PC-3 (cell line): ENCODE results near the gene KDSR. TPM values are rescaled to one million over a fixed set of nuclear protein-coding genes. Genes with fewer than 3 reads are reported as not detected.

Experiments used
- ATAC-seq: fragments of 200-7000 bp; cut with Tn5 transposase; 2 replicates; pipeline ENCODE4 v1.9.1; 2020; ENCODE audit warnings: mild to moderate bottlenecking, moderate library complexity
- BruUV-seq: library from RNA; stranded (reverse); fragments of 400-500 nt; replicated peaks from 2 replicates; lab custom pipeline; 2021; lab: Mats Ljungman, UMichigan
- CTCF ChIA-PET: fragments of 300-600 bp; sonication (Branson Sonifier 250); formaldehyde crosslinking; loops from one replicate; lab custom pipeline; 2022; ENCODE audit warnings: antibody characterized with exemption; lab: Charles Lee
- POLR2A ChIA-PET: fragments of 300-600 bp; sonication (Branson Sonifier 250); formaldehyde crosslinking; loops from one replicate; lab custom pipeline; 2022; ENCODE audit warnings: antibody characterized with exemption; ENCODE audit not compliant: unreplicated experiment; lab: Charles Lee
- DNase-seq: peaks from one replicate; pipeline ENCODE4 v3.0.0-alpha.2; 2015
- H2AFZ ChIP-seq: fragments of 300-600 bp; sonication (generic); 2 replicates; pipeline ENCODE4 v1.6.0; 2016; ENCODE audit warnings: antibody characterized with exemption, low read length
- H3F3A ChIP-seq: fragments of 300-600 bp; sonication (generic); one replicate; pipeline ENCODE4 v1.6.0; 2017; ENCODE audit warnings: antibody characterized with exemption, low read length, control low read depth, mild to moderate bottlenecking; ENCODE audit not compliant: unreplicated experiment
- H3K27ac ChIP-seq: fragments of 300-600 bp; sonication (generic); 2 replicates; pipeline ENCODE4 v1.5.1; 2016; ENCODE audit warnings: mild to moderate bottlenecking, low read length
- H3K27me3 ChIP-seq: fragments of 300-600 bp; sonication (generic); 2 replicates; pipeline ENCODE4 v1.6.1; 2016; ENCODE audit warnings: low read length, mixed read lengths
- H3K36me3 ChIP-seq: fragments of 300-600 bp; sonication (generic); 2 replicates; pipeline ENCODE4 v1.6.1; 2016; ENCODE audit warnings: low read depth, mixed run types, low read length, mixed read lengths
- H3K4me1 ChIP-seq: fragments of 300-600 bp; sonication (generic); 2 replicates; pipeline ENCODE4 v1.5.1; 2016; ENCODE audit warnings: low read length; ENCODE audit not compliant: insufficient read depth
- H3K4me2 ChIP-seq: fragments of 300-600 bp; sonication (generic); 2 replicates; pipeline ENCODE4 v1.6.0; 2016; ENCODE audit warnings: low read length
- H3K4me3 ChIP-seq: fragments of 300-600 bp; sonication (generic); 2 replicates; pipeline ENCODE4 v1.5.1; 2016; ENCODE audit warnings: mild to moderate bottlenecking, low read length, mixed read lengths
- H3K79me2 ChIP-seq: fragments of 300-600 bp; sonication (generic); 2 replicates; pipeline ENCODE4 v1.6.1; 2017; ENCODE audit warnings: low read length, mixed read lengths
- H3K9ac ChIP-seq: fragments of 300-600 bp; sonication (generic); 2 replicates; pipeline ENCODE4 v1.6.0; 2016; ENCODE audit warnings: mild to moderate bottlenecking, low read length
- H3K9me2 ChIP-seq: fragments of 300-600 bp; sonication (generic); replicated peaks from 2 replicates; pipeline ENCODE4 v1.6.1; 2016; ENCODE audit warnings: mixed run types, low read length, mixed read lengths
- H3K9me3 ChIP-seq: fragments of 300-600 bp; sonication (generic); 2 replicates; pipeline ENCODE4 v1.6.1; 2016; ENCODE audit warnings: low read length, mixed read lengths
- H4K20me1 ChIP-seq: fragments of 300-600 bp; sonication (generic); 2 replicates; pipeline ENCODE4 v1.6.1; 2016; ENCODE audit warnings: low read length, mixed read lengths
- EZH2 ChIP-seq: fragments of 300-600 bp; sonication (generic); IDR thresholded peaks from one replicate; pipeline ENCODE4 v1.6.1; 2017; ENCODE audit warnings: antibody characterized with exemption, mild to moderate bottlenecking, low read length; ENCODE audit not compliant: unreplicated experiment
- EZH2phosphoT487 ChIP-seq: fragments of 300-600 bp; sonication (generic); IDR thresholded peaks from 2 replicates; pipeline ENCODE4 v1.6.1; 2018; ENCODE audit warnings: mild to moderate bottlenecking, antibody characterized with exemption, low read length, borderline replicate concordance
- intact Hi-C: fragments of 100-400 bp; cut with micrococcal nuclease; formaldehyde crosslinking; loops from 2 replicates; pipeline ENCODE4 v1.9.0; 2023
- total RNA-seq: library from RNA; depleted of rRNA; stranded (reverse); fragments of >200 nt; gene quantifications from 2 replicates; pipeline ENCODE4 v1.2.3, GENCODE V29; 2014
- TF ChIP-seq, protein P1 (sequence below): fragments of 300-600 bp; sonication (generic); conservative IDR thresholded peaks from 2 replicates; pipeline ENCODE4 v1.5.1; 2017; ENCODE audit warnings: antibody characterized with exemption, low read depth, mild to moderate bottlenecking, low read length

Gene KDSR
- total RNA-seq, 1 experiment from 2014 or later = 16.1 TPM

DNA sequence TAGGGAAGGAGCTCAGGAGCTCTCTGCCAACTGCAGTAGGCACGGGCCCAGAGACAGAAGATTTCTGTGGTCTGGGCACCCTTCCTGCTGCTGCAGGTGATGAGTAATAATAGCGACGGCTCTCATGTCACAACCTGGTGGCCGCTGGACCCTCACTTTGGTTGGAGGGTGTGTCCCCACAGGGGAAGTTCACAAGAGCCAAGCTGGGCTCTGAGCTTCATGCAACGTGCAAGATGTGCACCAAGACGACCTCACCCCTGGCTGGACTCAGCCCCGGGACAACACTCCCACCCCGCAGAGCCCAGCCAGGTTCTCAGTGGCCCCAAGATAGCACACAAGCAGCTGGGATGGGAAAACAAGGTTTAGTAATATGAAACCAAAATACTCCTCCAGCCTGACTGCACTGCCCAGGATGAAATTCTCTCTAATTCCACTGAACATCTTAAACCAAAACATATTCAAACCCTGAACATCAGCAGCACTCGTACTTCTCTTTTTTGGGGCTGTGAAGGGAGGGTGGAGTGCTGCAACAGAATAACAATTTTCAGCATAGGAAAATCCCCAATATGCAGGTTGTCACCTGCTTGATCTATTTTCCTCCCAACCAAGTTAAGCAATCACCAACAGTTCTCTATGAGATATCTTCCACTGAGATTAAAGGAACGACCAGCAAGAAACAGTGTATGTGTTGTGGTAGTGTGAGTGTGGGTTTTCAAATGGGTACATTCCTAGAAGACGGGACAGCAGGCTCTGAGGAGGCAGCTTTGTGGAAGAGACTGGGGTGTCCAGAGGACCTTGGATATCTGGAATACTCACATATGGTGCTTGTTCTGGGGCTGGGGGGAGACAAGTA is 73.9 kb downstream of the KDSR start:
- H3K4me1 ChIP-seq = no peaks in the 10 kb centered on the region
- H3K4me2 ChIP-seq = no peak overlapping the region
- no peak overlapping the region for H3K9ac ChIP-seq
- no TSS peak for BruUV-seq
- no peaks in the 10 kb centered on the region for H3K9me3 ChIP-seq
- H3K79me2 ChIP-seq = no peaks in the 10 kb centered on the region
- TF ChIP-seq EZH2phosphoT487 = no peak
- no peak for TF ChIP-seq EZH2
- TF ChIP-seq, protein P1, sequence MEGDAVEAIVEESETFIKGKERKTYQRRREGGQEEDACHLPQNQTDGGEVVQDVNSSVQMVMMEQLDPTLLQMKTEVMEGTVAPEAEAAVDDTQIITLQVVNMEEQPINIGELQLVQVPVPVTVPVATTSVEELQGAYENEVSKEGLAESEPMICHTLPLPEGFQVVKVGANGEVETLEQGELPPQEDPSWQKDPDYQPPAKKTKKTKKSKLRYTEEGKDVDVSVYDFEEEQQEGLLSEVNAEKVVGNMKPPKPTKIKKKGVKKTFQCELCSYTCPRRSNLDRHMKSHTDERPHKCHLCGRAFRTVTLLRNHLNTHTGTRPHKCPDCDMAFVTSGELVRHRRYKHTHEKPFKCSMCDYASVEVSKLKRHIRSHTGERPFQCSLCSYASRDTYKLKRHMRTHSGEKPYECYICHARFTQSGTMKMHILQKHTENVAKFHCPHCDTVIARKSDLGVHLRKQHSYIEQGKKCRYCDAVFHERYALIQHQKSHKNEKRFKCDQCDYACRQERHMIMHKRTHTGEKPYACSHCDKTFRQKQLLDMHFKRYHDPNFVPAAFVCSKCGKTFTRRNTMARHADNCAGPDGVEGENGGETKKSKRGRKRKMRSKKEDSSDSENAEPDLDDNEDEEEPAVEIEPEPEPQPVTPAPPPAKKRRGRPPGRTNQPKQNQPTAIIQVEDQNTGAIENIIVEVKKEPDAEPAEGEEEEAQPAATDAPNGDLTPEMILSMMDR = no peak
- intact Hi-C loops = no loop called here
- no peaks in the 10 kb centered on the region for H3F3A ChIP-seq
- CTCF ChIA-PET = interaction anchor here (0.6 kb wide), 1 partner anchor 73 kb away, joined by 6 read pairs; no protein-coding TSS in a partner anchor
- no peaks in the 10 kb centered on the region for H3K27me3 ChIP-seq
- no peak overlapping the region for H3K4me3 ChIP-seq
- POLR2A ChIA-PET = no interaction called here
- DNase-seq = no peak
- H4K20me1 ChIP-seq = no peaks in the 10 kb centered on the region
- H3K36me3 ChIP-seq = no peaks in the 10 kb centered on the region
- no peak for ATAC-seq
- no peaks in the 10 kb centered on the region for H3K9me2 ChIP-seq
- H3K27ac ChIP-seq = no peak overlapping the region
- no peak overlapping the region for H2AFZ ChIP-seq

DNA sequence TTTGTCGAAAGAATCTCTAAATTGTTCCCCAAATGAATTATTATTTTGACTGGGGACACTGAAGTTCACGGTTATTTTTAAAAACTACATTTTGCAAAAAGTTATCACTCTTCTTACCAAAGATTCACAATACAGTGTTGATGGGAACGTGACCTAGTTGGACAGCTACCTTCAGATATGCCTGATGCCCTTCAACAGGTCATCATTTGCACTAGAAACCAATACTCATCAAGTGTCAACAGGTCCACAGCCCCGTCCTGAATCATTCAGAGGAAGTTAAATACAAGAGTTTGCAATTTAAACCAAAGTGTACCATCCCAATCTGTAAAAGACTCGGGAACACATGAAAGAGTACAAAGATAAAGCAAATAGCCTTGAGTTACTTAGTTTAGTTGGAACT is 75.7 kb downstream of the KDSR start:
- ATAC-seq (no peak), DNase-seq (no peak)
- Histone ChIP-seq H3K9me2 (no peaks in the 10 kb centered on the region), H3K27me3 (peaks cover 8% of the 10 kb centered on the region; the same call in 1 of the 2 replicates), H3K36me3 (no peaks in the 10 kb centered on the region), H4K20me1 (no peaks in the 10 kb centered on the region), H3K9me3 (no peaks in the 10 kb centered on the region), H3K4me3 (no peak overlapping the region), H3K79me2 (no peaks in the 10 kb centered on the region), H3K4me2 (no peak overlapping the region), H3K9ac (no peak overlapping the region), H3K4me1 (no peaks in the 10 kb centered on the region), H2AFZ (no peak overlapping the region), H3F3A (no peaks in the 10 kb centered on the region), H3K27ac (no peak overlapping the region)
- intact Hi-C loops = no loop called here
- TF ChIP-seq EZH2 (no peak), EZH2phosphoT487 (no peak)
- TF ChIP-seq, protein P1 = no peak
- no TSS peak for BruUV-seq
- ChIA-PET POLR2A (no interaction called here), CTCF (no interaction called here)

DNA sequence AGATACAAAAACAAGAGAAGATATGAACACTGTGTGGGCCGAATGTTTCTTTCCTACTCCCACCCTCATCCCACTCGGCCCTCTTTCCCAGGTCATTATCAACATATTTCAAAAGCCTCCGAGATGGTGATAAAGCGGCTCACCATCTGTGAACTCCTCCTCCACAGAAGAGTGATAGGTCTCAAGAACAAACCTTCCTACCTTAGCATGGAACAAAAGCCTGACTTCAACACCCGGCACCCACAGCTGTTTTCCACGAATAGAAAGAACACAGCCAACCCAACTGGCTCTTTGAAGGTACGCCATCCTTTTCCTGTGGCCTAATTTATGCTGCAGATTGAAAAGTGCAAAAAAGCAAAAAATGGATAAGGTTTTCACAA is 76.2 kb downstream of the KDSR start:
- no TSS peak for BruUV-seq
- H3K9me3 ChIP-seq = no peaks in the 10 kb centered on the region
- H3K4me2 ChIP-seq = no peak overlapping the region
- ChIA-PET CTCF (interaction anchor here (0.5 kb wide), 1 partner anchor 157 kb away, joined by 3 read pairs; no protein-coding TSS in a partner anchor), POLR2A (no interaction called here)
- no peaks in the 10 kb centered on the region for H3K4me1 ChIP-seq
- H3K9ac ChIP-seq = no peak overlapping the region
- no peaks in the 10 kb centered on the region for H3K36me3 ChIP-seq
- H3K27ac ChIP-seq = no peak overlapping the region
- no peak overlapping the region for H2AFZ ChIP-seq
- DNase-seq = no peak
- no peaks in the 10 kb centered on the region for H4K20me1 ChIP-seq
- no peaks in the 10 kb centered on the region for H3K9me2 ChIP-seq
- TF ChIP-seq EZH2phosphoT487 = no peak
- no peak for TF ChIP-seq EZH2
- TF ChIP-seq, protein P1 = no peak
- H3F3A ChIP-seq = no peaks in the 10 kb centered on the region
- H3K27me3 ChIP-seq = peaks cover 12% of the 10 kb centered on the region; the same call in 1 of the 2 replicates
- intact Hi-C loops = no loop called here
- H3K79me2 ChIP-seq = no peaks in the 10 kb centered on the region
- H3K4me3 ChIP-seq = no peak overlapping the region
- no peak for ATAC-seq
